GM21737 (cell line): ENCODE results near the gene ARMH3.
"Not testable (repeated sequence)": the region's sequence is repeated elsewhere in the genome, so short reads cannot be mapped to it uniquely, and the experiment has no call there.

ENCODE experiments used
- ATAC-seq: cut with Tn5 transposase; IDR thresholded peaks from one replicate; pipeline ENCODE4 v1.9.1; 2021; ENCODE audit warnings: mild to moderate bottlenecking, moderate library complexity; ENCODE audit not compliant: unreplicated experiment

The ARMH3 gene

GRCh38 chr10:101993221-101993620, 62.8 kb downstream of the ARMH3 start:
- ATAC-seq = no peak

GRCh38 chr10:101987136-101987535, 68.8 kb downstream of the ARMH3 start:
- ATAC-seq = no peak

- peak; percentile 70 for ATAC-seq
These were observed 69.4 kb downstream of the ARMH3 start for GRCh38 chr10:101986624-101986971.

- ATAC-seq = not testable (repeated sequence)
These were observed 75.3 kb downstream of the ARMH3 start for GRCh38 chr10:101980677-101981076.

GRCh38 chr10:101974091-101974971, 81.6 kb downstream of the ARMH3 start:
- ATAC-seq = no peak

- no peak for ATAC-seq
These were observed 83.2 kb downstream of the ARMH3 start for GRCh38 chr10:101972761-101973160.

GRCh38 chr10:101969412-101969922, 86.5 kb downstream of the ARMH3 start:
- ATAC-seq = no peak

- ATAC-seq = no peak
These were observed 87.0 kb downstream of the ARMH3 start for GRCh38 chr10:101968940-101969321.

- no peak for ATAC-seq
These were observed 87.6 kb downstream of the ARMH3 start for GRCh38 chr10:101968286-101968939.

GRCh38 chr10:101967713-101968112, 88.3 kb downstream of the ARMH3 start:
- ATAC-seq = no peak

- no peak for ATAC-seq
These were observed 88.9 kb downstream of the ARMH3 start for GRCh38 chr10:101967119-101967518.

GRCh38 chr10:101965075-101965765, 90.8 kb downstream of the ARMH3 start:
- ATAC-seq = no peak

GRCh38 chr10:101961591-101962498, 94.1 kb downstream of the ARMH3 start:
- ATAC-seq = no peak

GRCh38 chr10:101960879-101961395, 95.0 kb downstream of the ARMH3 start:
- no peak for ATAC-seq

GRCh38 chr10:101959346-101959916, 96.5 kb downstream of the ARMH3 start:
- ATAC-seq = no peak

GRCh38 chr10:101958691-101959090, 97.3 kb downstream of the ARMH3 start:
- no peak for ATAC-seq

- ATAC-seq = no peak
These were observed 99.1 kb downstream of the ARMH3 start for GRCh38 chr10:101956898-101957297.

GRCh38 chr10:101956117-101956516, 99.9 kb downstream of the ARMH3 start:
- ATAC-seq = no peak

GRCh38 chr10:101952191-101952590, 103.8 kb downstream of the ARMH3 start:
- ATAC-seq = no peak

- no peak for ATAC-seq
These were observed 105.8 kb downstream of the ARMH3 start for GRCh38 chr10:101950213-101950612.
